HepG2 (cell line): ENCODE measurements around the gene NOS1AP. TPM values are rescaled to one million over a fixed set of nuclear protein-coding genes. Genes with fewer than 3 reads are reported as not detected.

Experiments used
- AGO2 ChIP-seq: fragments of 200-400 bp; formaldehyde crosslinking; optimal IDR thresholded peaks from 2 replicates; pipeline ENCODE3; 2017; ENCODE audit warnings: mild to moderate bottlenecking, low read depth, low read length, moderate library complexity
- CEBPB ChIP-seq: IDR thresholded peaks from 2 replicates; pipeline ENCODE4 v1.6.1; 2011; ENCODE audit warnings: low read depth, low read length, improper control_type of control experiment, borderline replicate concordance
- FOXM1 ChIP-seq: sonication (generic); formaldehyde crosslinking; IDR thresholded peaks from 2 replicates; pipeline ENCODE4 v1.5.0; 2020; ENCODE audit warnings: missing genetic modification reagents
- FOXP1 ChIP-seq, 2 experiments: fragments of 450-650 bp in 1 of 2; IDR thresholded peaks; 2 replicates each; pipeline ENCODE4 v1.6.1; 2017 to 2018; ENCODE audit warnings: antibody characterized with exemption in 1 of 2
- HMG20B ChIP-seq: conservative IDR thresholded peaks from 2 replicates; pipeline ENCODE4 v1.6.1; 2016; ENCODE audit warnings: missing genetic modification reagents, missing compliant biosample characterization
- KLF12 ChIP-seq: sonication (generic); formaldehyde crosslinking; IDR thresholded peaks from 2 replicates; pipeline ENCODE4 v1.4.0; 2020; ENCODE audit warnings: missing genetic modification reagents, borderline replicate concordance
- MAZ ChIP-seq, 2 experiments: sonication (generic) in 1 of 2; formaldehyde crosslinking in 1 of 2; IDR thresholded peaks; 2 replicates each; pipeline versions ENCODE4 v1.5.0 to v1.6.1; 2012 to 2020; ENCODE audit warnings: low read depth in 2 of 2, mild to moderate bottlenecking in 2 of 2, borderline replicate concordance in 1 of 2, improper control_type of control experiment in 1 of 2, low read length in 1 of 2, missing genetic modification reagents in 1 of 2, moderate library complexity in 1 of 2
- NCOA5 ChIP-seq: sonication (generic); formaldehyde crosslinking; IDR thresholded peaks from 2 replicates; pipeline ENCODE4 v1.4.0; 2020; ENCODE audit warnings: missing genetic modification reagents
- RARA ChIP-seq: IDR thresholded peaks from 2 replicates; pipeline ENCODE4 v1.6.1; 2016; ENCODE audit warnings: missing genetic modification reagents, missing compliant biosample characterization
- RFX1 ChIP-seq: fragments of 450-650 bp; IDR thresholded peaks from 2 replicates; pipeline ENCODE4 v1.6.1; 2017
- RORA ChIP-seq: sonication (generic); formaldehyde crosslinking; IDR thresholded peaks from 2 replicates; pipeline ENCODE4 v1.5.0; 2020; ENCODE audit warnings: mild to moderate bottlenecking, missing genetic modification reagents, moderate library complexity
- SIN3B ChIP-seq: fragments of 150-350 bp; IDR thresholded peaks from 2 replicates; pipeline ENCODE4 v1.6.1; 2014; ENCODE audit warnings: low read length
- SRSF4 ChIP-seq: fragments of 200-400 bp; formaldehyde crosslinking; IDR thresholded peaks from one replicate; pipeline ENCODE4 v1.6.1; 2018; ENCODE audit warnings: mild to moderate bottlenecking, low read depth, low read length, moderate library complexity; ENCODE audit not compliant: poor library complexity, severe bottlenecking
- ZBTB42 ChIP-seq: sonication (generic); formaldehyde crosslinking; IDR thresholded peaks from 2 replicates; pipeline ENCODE4 v1.5.0; 2020; ENCODE audit warnings: mild to moderate bottlenecking, missing genetic modification reagents
- ZNF143 ChIP-seq: sonication (generic); formaldehyde crosslinking; IDR thresholded peaks from 2 replicates; pipeline ENCODE4 v1.4.0; 2020; ENCODE audit warnings: missing genetic modification reagents
- ZNF251 ChIP-seq: sonication (generic); formaldehyde crosslinking; IDR thresholded peaks from 2 replicates; pipeline ENCODE4 v1.9.0; 2021; ENCODE audit warnings: mild to moderate bottlenecking, missing genetic modification reagents
- ZNF337 ChIP-seq: sonication (generic); formaldehyde crosslinking; IDR thresholded peaks from 2 replicates; pipeline ENCODE4 v1.5.1; 2020; ENCODE audit warnings: missing genetic modification reagents, low read depth, mild to moderate bottlenecking, borderline replicate concordance
- ZNF713 ChIP-seq: sonication (generic); formaldehyde crosslinking; IDR thresholded peaks from 2 replicates; pipeline ENCODE4 v1.4.0; 2020; ENCODE audit warnings: mild to moderate bottlenecking, missing genetic modification reagents
- ZSCAN22 ChIP-seq: sonication (generic); formaldehyde crosslinking; IDR thresholded peaks from 2 replicates; pipeline ENCODE4 v1.4.0; 2020; ENCODE audit warnings: mild to moderate bottlenecking, missing genetic modification reagents
- polyA plus RNA-seq, 8 experiments: library from polyadenylated mRNA; depleted of rRNA in 3 of 8; stranded (reverse) in 7 of 8; unstranded in 1 of 8; fragments of >200 nt; fragmentation: Illumina TruSeq in 4 of 8; extraction: Trizol in 4 of 8; gene quantifications; 2 replicates each; pipeline versions ENCODE4 v1.2.1 to v1.2.3, GENCODE V29; 2011 to 2016; ENCODE audit warnings: low read depth in 4 of 8, missing spikeins in 1 of 8, mixed read lengths in 1 of 8; ENCODE audit not compliant: insufficient read depth in 1 of 8
- total RNA-seq, 5 experiments: library from RNA; depleted of rRNA; stranded (reverse); fragments of >200 nt; fragmentation: Illumina TruSeq; extraction: Trizol; gene quantifications; 2 replicates each; pipeline ENCODE4 v1.2.3, GENCODE V29; 2016; ENCODE audit warnings: low read depth in 1 of 5
- TF ChIP-seq, protein P1 (sequence below): sonication (generic); formaldehyde crosslinking; IDR thresholded peaks from 2 replicates; pipeline ENCODE4 v1.4.0; 2020; ENCODE audit warnings: mild to moderate bottlenecking, missing genetic modification reagents
- TF ChIP-seq, protein P2 (sequence below): sonication (generic); formaldehyde crosslinking; IDR thresholded peaks from 2 replicates; pipeline ENCODE4 v1.5.0; 2020; ENCODE audit warnings: missing genetic modification reagents
- TF ChIP-seq, protein P3 (sequence below): IDR thresholded peaks from 2 replicates; pipeline ENCODE4 v1.4.0; 2020; ENCODE audit warnings: mild to moderate bottlenecking, missing genetic modification reagents
- TF ChIP-seq, protein P4 (sequence below): sonication (generic); formaldehyde crosslinking; IDR thresholded peaks from 2 replicates; pipeline ENCODE4 v1.9.0; 2022; ENCODE audit warnings: missing genetic modification reagents, mild to moderate bottlenecking, borderline replicate concordance

Gene NOS1AP
- total and polyA plus RNA-seq, 2 of the 13 experiments (the other 11 are each of a cell fraction or from before 2014, with no cell fraction given), result 2.0 to 3.3 TPM

DNA sequence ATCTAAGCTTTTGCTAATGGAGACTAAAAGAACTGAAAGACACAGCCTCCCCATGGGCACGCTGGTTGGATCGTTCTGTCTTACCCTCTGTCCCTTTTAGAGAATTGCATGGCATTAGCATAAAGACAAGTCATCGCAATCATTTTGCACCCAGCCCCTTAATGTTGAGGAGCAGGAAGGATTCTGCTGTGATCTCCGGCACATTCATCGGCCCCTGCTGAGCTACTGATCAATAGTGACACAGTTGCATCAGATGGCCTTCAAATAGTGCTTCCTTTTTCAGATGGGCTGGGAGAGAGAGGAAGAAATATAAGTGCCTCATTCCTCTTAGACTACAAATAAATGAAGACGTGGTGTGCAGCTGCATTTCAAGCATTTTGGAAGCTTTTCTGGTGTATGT lies 75.4 kb downstream of the NOS1AP start (continued):
- TF ChIP-seq, protein P1, sequence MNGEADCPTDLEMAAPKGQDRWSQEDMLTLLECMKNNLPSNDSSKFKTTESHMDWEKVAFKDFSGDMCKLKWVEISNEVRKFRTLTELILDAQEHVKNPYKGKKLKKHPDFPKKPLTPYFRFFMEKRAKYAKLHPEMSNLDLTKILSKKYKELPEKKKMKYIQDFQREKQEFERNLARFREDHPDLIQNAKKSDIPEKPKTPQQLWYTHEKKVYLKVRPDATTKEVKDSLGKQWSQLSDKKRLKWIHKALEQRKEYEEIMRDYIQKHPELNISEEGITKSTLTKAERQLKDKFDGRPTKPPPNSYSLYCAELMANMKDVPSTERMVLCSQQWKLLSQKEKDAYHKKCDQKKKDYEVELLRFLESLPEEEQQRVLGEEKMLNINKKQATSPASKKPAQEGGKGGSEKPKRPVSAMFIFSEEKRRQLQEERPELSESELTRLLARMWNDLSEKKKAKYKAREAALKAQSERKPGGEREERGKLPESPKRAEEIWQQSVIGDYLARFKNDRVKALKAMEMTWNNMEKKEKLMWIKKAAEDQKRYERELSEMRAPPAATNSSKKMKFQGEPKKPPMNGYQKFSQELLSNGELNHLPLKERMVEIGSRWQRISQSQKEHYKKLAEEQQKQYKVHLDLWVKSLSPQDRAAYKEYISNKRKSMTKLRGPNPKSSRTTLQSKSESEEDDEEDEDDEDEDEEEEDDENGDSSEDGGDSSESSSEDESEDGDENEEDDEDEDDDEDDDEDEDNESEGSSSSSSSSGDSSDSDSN (CRISPR knock-in tag), result no peak
- TF ChIP-seq, protein P2, sequence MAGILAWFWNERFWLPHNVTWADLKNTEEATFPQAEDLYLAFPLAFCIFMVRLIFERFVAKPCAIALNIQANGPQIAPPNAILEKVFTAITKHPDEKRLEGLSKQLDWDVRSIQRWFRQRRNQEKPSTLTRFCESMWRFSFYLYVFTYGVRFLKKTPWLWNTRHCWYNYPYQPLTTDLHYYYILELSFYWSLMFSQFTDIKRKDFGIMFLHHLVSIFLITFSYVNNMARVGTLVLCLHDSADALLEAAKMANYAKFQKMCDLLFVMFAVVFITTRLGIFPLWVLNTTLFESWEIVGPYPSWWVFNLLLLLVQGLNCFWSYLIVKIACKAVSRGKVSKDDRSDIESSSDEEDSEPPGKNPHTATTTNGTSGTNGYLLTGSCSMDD, result no peak
- no peak for TF ChIP-seq SIN3B
- TF ChIP-seq ZSCAN22 (CRISPR knock-in tag), result no peak
- TF ChIP-seq ZNF337 (CRISPR knock-in tag), result no peak
- no peak for TF ChIP-seq ZNF143 (CRISPR knock-in tag)
- TF ChIP-seq AGO2, result no peak
- TF ChIP-seq ZNF251 (CRISPR knock-in tag), result no peak
- TF ChIP-seq RARA (CRISPR knock-in tag), result peak; percentile 44; the same call in 1 of the 2 replicates
- no peak for TF ChIP-seq ZBTB42 (CRISPR knock-in tag)
- TF ChIP-seq RFX1, result no peak
- TF ChIP-seq FOXM1 (CRISPR knock-in tag), result no peak
- TF ChIP-seq RORA (CRISPR knock-in tag), result no peak
- TF ChIP-seq CEBPB, result peak; percentile 79; the same call in 1 of the 2 replicates
- TF ChIP-seq MAZ (IDR thresholded peaks at IDR 0.05; ENCODE audit: borderline replicate concordance, low read depth, low read length), result no peak
- no peak for TF ChIP-seq MAZ (CRISPR knock-in tag; IDR thresholded peaks at IDR 0.05; ENCODE audit: low read depth)
- TF ChIP-seq, protein P3, sequence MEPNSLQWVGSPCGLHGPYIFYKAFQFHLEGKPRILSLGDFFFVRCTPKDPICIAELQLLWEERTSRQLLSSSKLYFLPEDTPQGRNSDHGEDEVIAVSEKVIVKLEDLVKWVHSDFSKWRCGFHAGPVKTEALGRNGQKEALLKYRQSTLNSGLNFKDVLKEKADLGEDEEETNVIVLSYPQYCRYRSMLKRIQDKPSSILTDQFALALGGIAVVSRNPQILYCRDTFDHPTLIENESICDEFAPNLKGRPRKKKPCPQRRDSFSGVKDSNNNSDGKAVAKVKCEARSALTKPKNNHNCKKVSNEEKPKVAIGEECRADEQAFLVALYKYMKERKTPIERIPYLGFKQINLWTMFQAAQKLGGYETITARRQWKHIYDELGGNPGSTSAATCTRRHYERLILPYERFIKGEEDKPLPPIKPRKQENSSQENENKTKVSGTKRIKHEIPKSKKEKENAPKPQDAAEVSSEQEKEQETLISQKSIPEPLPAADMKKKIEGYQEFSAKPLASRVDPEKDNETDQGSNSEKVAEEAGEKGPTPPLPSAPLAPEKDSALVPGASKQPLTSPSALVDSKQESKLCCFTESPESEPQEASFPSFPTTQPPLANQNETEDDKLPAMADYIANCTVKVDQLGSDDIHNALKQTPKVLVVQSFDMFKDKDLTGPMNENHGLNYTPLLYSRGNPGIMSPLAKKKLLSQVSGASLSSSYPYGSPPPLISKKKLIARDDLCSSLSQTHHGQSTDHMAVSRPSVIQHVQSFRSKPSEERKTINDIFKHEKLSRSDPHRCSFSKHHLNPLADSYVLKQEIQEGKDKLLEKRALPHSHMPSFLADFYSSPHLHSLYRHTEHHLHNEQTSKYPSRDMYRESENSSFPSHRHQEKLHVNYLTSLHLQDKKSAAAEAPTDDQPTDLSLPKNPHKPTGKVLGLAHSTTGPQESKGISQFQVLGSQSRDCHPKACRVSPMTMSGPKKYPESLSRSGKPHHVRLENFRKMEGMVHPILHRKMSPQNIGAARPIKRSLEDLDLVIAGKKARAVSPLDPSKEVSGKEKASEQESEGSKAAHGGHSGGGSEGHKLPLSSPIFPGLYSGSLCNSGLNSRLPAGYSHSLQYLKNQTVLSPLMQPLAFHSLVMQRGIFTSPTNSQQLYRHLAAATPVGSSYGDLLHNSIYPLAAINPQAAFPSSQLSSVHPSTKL, result peak; percentile 88
- TF ChIP-seq HMG20B (CRISPR knock-in tag), result no peak
- TF ChIP-seq SRSF4, result no peak
- TF ChIP-seq, protein P4, sequence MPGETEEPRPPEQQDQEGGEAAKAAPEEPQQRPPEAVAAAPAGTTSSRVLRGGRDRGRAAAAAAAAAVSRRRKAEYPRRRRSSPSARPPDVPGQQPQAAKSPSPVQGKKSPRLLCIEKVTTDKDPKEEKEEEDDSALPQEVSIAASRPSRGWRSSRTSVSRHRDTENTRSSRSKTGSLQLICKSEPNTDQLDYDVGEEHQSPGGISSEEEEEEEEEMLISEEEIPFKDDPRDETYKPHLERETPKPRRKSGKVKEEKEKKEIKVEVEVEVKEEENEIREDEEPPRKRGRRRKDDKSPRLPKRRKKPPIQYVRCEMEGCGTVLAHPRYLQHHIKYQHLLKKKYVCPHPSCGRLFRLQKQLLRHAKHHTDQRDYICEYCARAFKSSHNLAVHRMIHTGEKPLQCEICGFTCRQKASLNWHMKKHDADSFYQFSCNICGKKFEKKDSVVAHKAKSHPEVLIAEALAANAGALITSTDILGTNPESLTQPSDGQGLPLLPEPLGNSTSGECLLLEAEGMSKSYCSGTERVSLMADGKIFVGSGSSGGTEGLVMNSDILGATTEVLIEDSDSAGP (CRISPR knock-in tag), result peak; percentile 58; the same call in 1 of the 2 replicates
- no peak for TF ChIP-seq KLF12 (CRISPR knock-in tag)
- no peak for TF ChIP-seq NCOA5 (CRISPR knock-in tag)
- TF ChIP-seq ZNF713 (CRISPR knock-in tag), result no peak
- TF ChIP-seq FOXP1 (IDR thresholded peaks at IDR 0.05), result no peak
- no peak for TF ChIP-seq FOXP1 (CRISPR knock-in tag; IDR thresholded peaks at IDR 0.05)
